Activated CD8-positive, alpha-beta T cell treated with anti-CD3 and anti-CD28 coated beads, Interleukin-2, amount 10 ng/mL, durations not matched to agents 7 days and 5 days (primary cell): ENCODE measurements around the gene SH3RF3. TPM values are rescaled to one million over a fixed set of nuclear protein-coding genes. Genes with fewer than 3 reads are reported as not detected.
A peak's percentile ranks its signal among the peaks of the same experiment; 100 is the strongest.

Experiments used
- ATAC-seq: fragments of 150-1000 bp; cut with Tn5 transposase; one replicate; pipeline ENCODE4 v1.10.0; 2021; ENCODE audit warnings: moderate library complexity
- CTCF ChIA-PET: fragments of 350-600 bp; sonication (Branson Sonifier 250); formaldehyde crosslinking; loops from one replicate; lab custom pipeline; 2021; ENCODE audit warnings: antibody characterized with exemption; lab: Charles Lee
- POLR2A ChIA-PET: fragments of 350-600 bp; sonication (Branson Sonifier 250); formaldehyde crosslinking; loops from one replicate; lab custom pipeline; 2021; ENCODE audit warnings: antibody characterized with exemption; lab: Charles Lee
- DNase-seq: peaks from one replicate; pipeline ENCODE4 v3.0.0-alpha.2; 2020
- H3K27ac Mint-ChIP-seq: one replicate; pipeline ENCODE4 v1.8.0; 2021; ENCODE audit warnings: mild to moderate bottlenecking, mixed read lengths
- H3K27me3 Mint-ChIP-seq: one replicate; pipeline ENCODE4 v1.8.0; 2021; ENCODE audit warnings: low read depth, mixed read lengths
- H3K36me3 Mint-ChIP-seq: one replicate; pipeline ENCODE4 v1.8.0; 2021; ENCODE audit warnings: low read depth, mixed read lengths
- H3K4me1 Mint-ChIP-seq: one replicate; pipeline ENCODE4 v1.8.0; 2021; ENCODE audit warnings: low read depth, mixed read lengths
- H3K4me3 Mint-ChIP-seq: one replicate; pipeline ENCODE4 v1.8.0; 2021; ENCODE audit warnings: mild to moderate bottlenecking, mixed read lengths
- H3K9me3 Mint-ChIP-seq: one replicate; pipeline ENCODE4 v1.8.0; 2022; ENCODE audit warnings: mixed read lengths; ENCODE audit not compliant: insufficient read depth
- total RNA-seq, 2 experiments: library from RNA; stranded (reverse); gene quantifications; one replicate each; pipeline ENCODE4 v1.2.3, GENCODE V29; 2021

SH3RF3 gene
- total RNA-seq, 2 experiments from 2014 or later: 0.10 TPM; not detected in 1

DNA sequence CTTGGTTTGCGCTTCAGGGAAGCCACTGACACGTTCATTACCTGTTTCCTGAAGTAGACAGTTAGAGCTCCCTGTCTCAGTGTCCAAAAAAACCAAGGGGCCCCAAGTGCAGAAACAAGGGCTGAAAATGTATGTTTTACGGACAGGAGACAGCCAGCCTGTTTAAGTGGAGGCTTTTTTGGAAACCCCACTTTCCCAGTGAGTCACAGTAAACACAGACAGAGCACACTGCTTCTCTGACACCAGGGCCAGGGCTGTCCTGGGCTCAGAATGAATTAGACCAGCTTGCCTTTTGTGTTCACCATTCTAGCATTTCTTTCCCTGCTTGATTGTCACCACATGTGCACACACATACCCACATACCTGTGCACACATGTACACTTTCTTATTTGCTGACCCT lies 128.6 kb downstream of the SH3RF3 start:
- H3K4me3 Mint-ChIP-seq: no peak overlapping the region
- no peak for ATAC-seq
- no peak for DNase-seq
- ChIA-PET POLR2A (no interaction called here), CTCF (no interaction called here)
- H3K4me1 Mint-ChIP-seq: no peaks in the 10 kb centered on the region
- peaks cover 2% of the 10 kb centered on the region for H3K27me3 Mint-ChIP-seq
- no peaks in the 10 kb centered on the region for H3K36me3 Mint-ChIP-seq
- H3K9me3 Mint-ChIP-seq: no peaks in the 10 kb centered on the region
- no peak overlapping the region for H3K27ac Mint-ChIP-seq

DNA sequence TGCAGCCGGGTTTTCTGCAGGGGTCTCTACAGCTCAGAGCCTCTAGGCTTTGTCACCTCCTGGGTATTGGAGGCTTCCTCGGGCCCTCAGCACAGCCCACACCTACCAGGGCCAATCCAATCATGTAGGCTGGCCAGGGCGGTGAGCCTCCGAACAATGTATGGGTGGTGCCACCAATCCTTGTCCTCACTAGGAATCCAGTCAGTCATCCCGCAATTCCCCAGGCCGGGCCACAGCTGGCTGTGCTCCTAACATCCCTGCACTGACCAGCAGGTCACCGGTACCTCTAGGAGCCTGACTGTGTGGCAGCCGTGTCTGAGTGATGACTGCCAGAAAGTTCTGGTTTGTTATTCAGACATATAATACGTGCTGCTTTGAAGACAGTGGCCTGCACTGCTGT lies 129.4 kb downstream of the SH3RF3 start:
- Mint-ChIP-seq H3K4me3 (no peak overlapping the region), H3K4me1 (no peaks in the 10 kb centered on the region), H3K9me3 (no peaks in the 10 kb centered on the region), H3K27ac (no peak overlapping the region), H3K27me3 (peaks cover 2% of the 10 kb centered on the region), H3K36me3 (no peaks in the 10 kb centered on the region)
- ATAC-seq (no peak), DNase-seq (no peak)
- ChIA-PET POLR2A (no interaction called here), CTCF (no interaction called here)

DNA sequence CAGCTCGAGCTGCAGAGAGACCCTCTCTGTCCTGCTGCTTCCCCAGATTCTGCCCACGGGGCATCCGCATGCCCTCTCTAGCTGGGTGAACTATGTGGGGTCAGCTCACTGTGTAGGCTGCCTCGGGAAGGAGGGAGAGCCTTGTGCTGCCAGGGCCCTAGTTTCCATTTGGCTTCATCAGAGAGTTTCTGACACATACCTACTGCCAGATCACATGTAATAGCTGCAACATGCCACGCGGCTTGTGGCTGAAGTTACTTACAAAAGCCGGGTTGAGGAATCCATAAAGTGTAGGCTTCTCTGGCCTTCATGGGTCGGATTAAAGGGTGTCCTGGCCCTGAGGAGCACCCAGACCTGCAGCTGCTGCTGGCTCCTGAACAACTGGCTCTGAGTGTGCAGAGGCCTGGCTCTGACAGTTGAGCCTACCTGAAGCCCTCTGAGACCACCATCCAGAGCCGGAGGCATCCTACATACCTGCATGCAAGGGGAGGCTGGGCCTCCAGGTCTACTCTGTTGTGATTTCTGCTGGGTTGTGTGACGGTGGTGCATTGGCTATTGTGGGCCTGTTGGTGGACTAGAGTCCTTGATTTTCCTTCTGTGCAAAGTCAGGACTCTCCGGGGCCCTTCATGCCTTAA lies 130.0 kb downstream of the SH3RF3 start:
- H3K4me3 Mint-ChIP-seq: no peak overlapping the region
- POLR2A ChIA-PET: no interaction called here
- H3K4me1 Mint-ChIP-seq: no peaks in the 10 kb centered on the region
- H3K27ac Mint-ChIP-seq: no peak overlapping the region
- ATAC-seq (no peak), DNase-seq (no peak)
- H3K9me3 Mint-ChIP-seq: no peaks in the 10 kb centered on the region
- CTCF ChIA-PET: no interaction called here
- H3K36me3 Mint-ChIP-seq: no peaks in the 10 kb centered on the region
- H3K27me3 Mint-ChIP-seq: peaks cover 2% of the 10 kb centered on the region

DNA sequence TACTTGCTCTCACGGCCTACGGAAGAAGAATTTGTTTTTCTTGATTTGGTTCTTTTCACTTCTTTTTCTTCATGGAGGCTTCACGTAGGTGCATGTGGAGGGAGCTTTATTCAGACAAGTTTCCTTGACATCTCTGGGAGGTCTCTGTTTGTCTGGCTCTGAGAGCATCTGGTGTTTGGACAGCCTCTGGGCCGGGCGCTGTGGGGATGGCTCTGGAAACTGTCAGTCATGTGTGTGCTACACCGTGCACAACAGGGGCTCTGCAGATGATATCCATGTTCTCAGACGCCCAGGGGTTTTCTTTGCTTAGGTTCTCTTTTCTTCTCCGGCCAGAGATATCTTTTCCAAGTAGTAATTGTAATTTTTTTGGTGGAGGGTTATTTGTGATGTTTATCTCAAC lies 130.7 kb downstream of the SH3RF3 start:
- H3K27ac Mint-ChIP-seq: no peak overlapping the region
- H3K36me3 Mint-ChIP-seq: no peaks in the 10 kb centered on the region
- no peak overlapping the region for H3K4me3 Mint-ChIP-seq
- ChIA-PET POLR2A (no interaction called here), CTCF (no interaction called here)
- DNase-seq: no peak
- no peaks in the 10 kb centered on the region for H3K9me3 Mint-ChIP-seq
- H3K4me1 Mint-ChIP-seq: no peaks in the 10 kb centered on the region
- no peak for ATAC-seq
- H3K27me3 Mint-ChIP-seq: peaks cover 2% of the 10 kb centered on the region

DNA sequence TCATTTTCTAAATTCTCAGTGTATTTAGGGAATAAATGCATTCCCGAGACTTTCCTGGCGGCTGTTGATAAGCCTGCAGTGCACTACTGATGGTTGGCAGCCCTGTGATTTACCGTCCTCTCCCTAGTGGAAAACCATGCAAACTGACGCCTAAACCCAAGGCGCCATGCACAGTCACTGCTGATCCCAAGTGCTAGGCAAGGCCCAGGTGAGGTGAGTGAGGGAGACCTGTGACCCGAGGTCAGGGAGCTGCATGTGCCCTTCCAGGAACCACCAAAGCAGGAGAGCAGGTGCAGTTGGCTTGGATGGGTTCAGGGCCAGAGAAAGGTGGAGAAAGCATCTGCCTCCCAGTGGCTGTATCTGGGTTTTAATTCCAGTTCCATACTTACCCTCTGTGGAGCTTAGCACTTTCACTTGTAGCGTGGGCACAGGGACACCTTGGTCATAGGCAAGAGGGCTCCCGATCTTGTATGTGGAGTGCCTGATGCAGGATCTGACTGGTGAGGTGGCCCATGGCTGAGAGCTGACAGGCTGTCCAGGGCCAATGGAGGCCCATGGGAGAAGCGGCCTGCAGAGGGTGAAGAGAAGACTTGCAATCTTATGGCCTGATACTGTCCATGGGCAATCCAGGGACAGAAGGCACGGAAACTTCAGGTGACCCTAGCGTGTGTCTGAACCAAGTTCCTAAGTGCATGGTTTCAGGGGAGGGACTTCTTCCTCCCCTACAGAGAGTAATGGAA lies 131.3 kb downstream of the SH3RF3 start:
- Mint-ChIP-seq H3K27me3 (no peaks in the 10 kb centered on the region), H3K9me3 (no peaks in the 10 kb centered on the region), H3K4me3 (no peak overlapping the region), H3K27ac (no peak overlapping the region), H3K36me3 (no peaks in the 10 kb centered on the region), H3K4me1 (no peaks in the 10 kb centered on the region)
- ChIA-PET CTCF (no interaction called here), POLR2A (interaction anchor here (0.6 kb wide), 1 partner anchor 29 kb away, joined by 4 read pairs; no protein-coding TSS in a partner anchor)
- ATAC-seq: no peak
- no peak for DNase-seq

DNA sequence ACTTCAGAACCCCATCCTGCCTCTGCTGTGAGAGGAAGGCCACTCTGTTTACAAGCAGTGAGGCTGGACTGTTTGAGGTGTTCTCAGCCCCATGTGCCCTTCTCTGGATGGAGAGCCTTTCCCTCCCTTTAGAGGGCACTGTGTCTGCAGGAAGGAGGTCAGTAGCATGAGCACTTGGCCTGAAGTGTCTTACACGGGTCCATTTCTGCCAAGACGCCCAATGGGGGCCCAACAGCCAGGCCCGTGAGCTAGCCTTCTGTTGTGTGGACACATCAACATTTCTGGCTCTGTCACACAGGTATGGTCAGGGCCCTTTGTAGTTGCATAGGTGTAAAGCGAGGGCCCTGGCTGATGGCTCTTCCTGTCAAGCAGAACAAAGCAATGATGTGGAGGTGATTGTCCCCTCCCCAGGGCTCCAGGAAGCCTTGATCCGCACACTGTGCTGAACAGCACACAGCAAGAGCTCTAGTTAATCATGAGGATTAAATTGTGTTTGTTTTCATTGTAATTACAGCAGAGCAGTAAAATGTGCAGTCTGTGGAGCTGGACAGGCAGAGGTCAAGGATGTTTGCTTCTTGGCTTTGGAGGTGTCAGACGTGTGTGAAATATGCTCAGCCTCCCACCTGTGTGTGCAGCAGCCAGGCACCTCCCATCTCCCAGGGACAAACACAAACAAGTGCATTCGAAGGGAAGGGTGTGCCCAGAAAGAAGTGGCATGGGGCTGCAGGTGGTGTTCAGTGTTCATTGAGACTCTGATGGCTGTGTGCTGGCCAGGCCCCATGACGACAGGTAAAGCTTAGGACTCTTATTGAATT lies 132.1 kb downstream of the SH3RF3 start:
- no peaks in the 10 kb centered on the region for H3K4me1 Mint-ChIP-seq
- H3K4me3 Mint-ChIP-seq: no peak overlapping the region
- H3K27me3 Mint-ChIP-seq: no peaks in the 10 kb centered on the region
- no peak overlapping the region for H3K27ac Mint-ChIP-seq
- H3K36me3 Mint-ChIP-seq: no peaks in the 10 kb centered on the region
- no peaks in the 10 kb centered on the region for H3K9me3 Mint-ChIP-seq
- ATAC-seq: no peak
- DNase-seq: peak; percentile 25
- ChIA-PET CTCF (no interaction called here), POLR2A (interaction anchor here (0.6 kb wide), 1 partner anchor 28 kb away, joined by 4 read pairs; no protein-coding TSS in a partner anchor)

DNA sequence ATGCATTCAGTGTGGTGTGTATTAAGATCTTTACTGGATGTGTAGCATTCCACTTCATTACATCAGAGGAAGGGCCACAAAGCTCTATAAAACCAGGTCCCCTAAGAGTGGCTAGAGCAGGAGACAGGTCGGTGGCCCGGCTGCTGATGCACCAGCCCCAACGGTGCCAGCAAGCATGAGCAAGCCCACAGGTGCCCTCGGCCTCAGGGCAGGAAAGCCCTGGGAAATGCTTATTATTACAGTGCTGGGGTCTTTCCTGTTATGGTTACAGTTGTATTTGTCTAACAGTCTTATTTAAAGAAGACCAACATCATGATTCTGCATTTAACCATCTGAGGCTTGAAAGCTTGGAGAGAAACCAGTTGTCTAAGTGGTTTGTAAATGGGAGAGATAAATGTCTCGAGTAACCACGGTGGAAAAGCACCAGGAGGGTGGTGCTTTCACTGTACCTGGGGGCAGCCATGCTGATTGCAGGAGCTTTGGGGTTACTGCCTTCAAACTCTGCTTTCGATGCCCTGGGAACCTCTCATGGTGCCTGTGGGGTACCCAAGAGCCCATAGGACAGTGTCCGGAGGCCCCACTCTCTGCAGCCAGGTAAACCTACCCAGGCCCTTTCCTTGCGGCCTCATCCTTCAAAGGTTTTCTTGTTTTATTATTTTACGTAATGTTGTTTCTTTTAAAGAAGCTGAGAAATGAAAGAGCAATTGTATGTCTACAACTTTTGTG lies 133.1 kb downstream of the SH3RF3 start:
- H3K9me3 Mint-ChIP-seq: no peaks in the 10 kb centered on the region
- H3K27me3 Mint-ChIP-seq: no peaks in the 10 kb centered on the region
- ChIA-PET POLR2A (no interaction called here), CTCF (no interaction called here)
- no peak for ATAC-seq
- H3K27ac Mint-ChIP-seq: no peak overlapping the region
- no peaks in the 10 kb centered on the region for H3K36me3 Mint-ChIP-seq
- no peaks in the 10 kb centered on the region for H3K4me1 Mint-ChIP-seq
- no peak for DNase-seq
- no peak overlapping the region for H3K4me3 Mint-ChIP-seq

DNA sequence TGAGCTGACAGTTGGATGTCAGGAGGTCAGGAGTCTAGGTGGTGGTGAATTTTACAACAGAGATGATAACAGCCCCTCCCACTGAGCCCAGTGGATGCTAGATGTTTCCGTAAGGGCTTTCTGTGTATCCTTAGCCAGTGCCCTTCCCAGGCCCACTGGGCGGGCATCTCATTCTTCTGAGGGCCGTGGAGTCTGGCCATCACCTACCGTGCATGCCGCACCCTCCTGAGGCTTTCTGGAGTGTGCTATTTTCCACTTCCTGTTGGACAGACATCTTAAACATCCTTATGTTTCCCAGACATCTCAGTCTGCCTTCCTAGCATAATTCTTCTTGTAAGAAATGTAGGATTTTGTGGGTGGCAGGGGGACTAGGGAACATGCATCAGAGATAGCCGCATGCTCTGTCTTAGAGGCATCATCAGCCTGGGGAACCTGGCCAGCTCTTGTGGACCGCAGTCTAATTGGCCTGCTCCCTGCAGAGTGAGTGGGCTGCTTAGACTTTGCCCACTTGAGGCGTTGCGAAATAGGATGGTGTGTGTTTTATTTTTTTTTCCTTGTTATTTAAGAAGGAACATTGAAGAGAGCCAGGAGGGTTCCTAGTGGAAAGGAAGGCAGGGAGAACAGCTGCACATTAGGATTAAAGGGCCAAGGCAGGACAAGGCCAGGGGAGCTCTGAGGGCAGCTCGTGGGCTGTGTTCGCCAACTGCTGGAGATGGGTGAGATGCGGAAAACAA lies 135.8 kb downstream of the SH3RF3 start:
- ATAC-seq (no peak), DNase-seq (no peak)
- no peaks in the 10 kb centered on the region for H3K36me3 Mint-ChIP-seq
- CTCF ChIA-PET: no interaction called here
- POLR2A ChIA-PET: no interaction called here
- H3K4me3 Mint-ChIP-seq: no peak overlapping the region
- H3K9me3 Mint-ChIP-seq: no peaks in the 10 kb centered on the region
- H3K4me1 Mint-ChIP-seq: no peaks in the 10 kb centered on the region
- no peak overlapping the region for H3K27ac Mint-ChIP-seq
- no peaks in the 10 kb centered on the region for H3K27me3 Mint-ChIP-seq

DNA sequence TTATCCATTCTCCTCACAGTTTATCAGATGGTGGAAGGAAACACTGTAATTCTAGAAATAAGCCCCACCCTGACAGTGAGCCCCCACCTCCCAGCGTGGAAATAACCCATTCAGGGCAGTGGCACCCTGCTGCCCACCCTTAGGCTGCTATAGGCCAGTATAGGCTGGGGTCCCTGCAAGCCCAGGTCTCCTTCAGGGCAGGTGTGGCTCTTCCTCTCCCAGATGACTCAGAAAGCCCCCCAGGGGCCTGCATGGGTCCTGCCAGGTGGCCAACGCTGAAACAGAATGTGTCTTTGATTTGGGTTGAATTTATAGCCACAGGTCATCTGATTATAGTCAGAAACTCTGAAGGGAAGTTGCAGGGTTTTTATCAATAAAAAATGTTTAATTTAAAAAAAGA lies 136.4 kb downstream of the SH3RF3 start:
- H3K36me3 Mint-ChIP-seq: no peaks in the 10 kb centered on the region
- DNase-seq (no peak), ATAC-seq (no peak)
- POLR2A ChIA-PET: no interaction called here
- H3K27ac Mint-ChIP-seq: no peak overlapping the region
- H3K9me3 Mint-ChIP-seq: no peaks in the 10 kb centered on the region
- H3K27me3 Mint-ChIP-seq: no peaks in the 10 kb centered on the region
- no peak overlapping the region for H3K4me3 Mint-ChIP-seq
- no peaks in the 10 kb centered on the region for H3K4me1 Mint-ChIP-seq
- CTCF ChIA-PET: no interaction called here

DNA sequence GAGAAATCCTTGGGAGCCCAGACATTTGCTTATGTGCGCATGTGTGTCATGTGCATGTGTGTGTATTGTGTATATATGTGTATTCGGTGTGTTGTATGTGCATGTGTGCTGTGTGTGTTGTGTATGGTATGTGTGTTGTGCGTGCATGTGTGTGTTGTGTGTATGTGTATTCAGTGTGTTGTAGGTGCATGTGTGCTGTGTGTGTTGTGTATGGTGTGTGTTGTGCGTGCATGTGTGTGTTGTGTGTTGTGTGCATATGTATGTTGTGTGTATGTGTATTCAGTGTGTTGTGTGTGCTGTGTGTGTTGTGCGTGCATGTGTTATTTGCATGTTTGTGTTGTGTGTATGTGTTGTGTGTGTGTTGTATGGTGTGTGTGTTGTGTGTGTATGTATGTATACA lies 136.9 kb downstream of the SH3RF3 start:
- POLR2A ChIA-PET: no interaction called here
- no peaks in the 10 kb centered on the region for H3K4me1 Mint-ChIP-seq
- no peak for DNase-seq
- H3K27ac Mint-ChIP-seq: no peak overlapping the region
- H3K27me3 Mint-ChIP-seq: no peaks in the 10 kb centered on the region
- no peaks in the 10 kb centered on the region for H3K36me3 Mint-ChIP-seq
- no peak overlapping the region for H3K4me3 Mint-ChIP-seq
- no peaks in the 10 kb centered on the region for H3K9me3 Mint-ChIP-seq
- CTCF ChIA-PET: no interaction called here
- ATAC-seq: no peak

DNA sequence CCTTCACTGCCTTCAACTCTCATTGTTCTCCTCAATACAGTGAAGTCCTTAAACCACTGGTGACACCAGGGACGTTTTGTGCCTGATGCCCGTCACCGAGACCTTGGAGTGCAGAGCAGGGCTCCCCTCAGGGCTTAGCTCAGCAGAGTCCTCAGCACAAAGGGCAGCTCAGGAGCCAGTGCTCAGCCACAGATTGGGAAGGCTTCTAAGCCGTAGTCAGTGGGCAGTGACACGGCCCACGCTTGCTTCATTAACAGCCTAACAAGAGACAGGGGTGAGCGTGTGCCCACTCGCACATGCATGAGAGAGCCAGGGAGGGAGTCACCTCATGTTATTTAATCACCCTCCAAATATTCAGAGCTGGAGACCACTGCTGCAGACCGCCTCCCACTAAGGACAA lies 137.5 kb downstream of the SH3RF3 start:
- H3K36me3 Mint-ChIP-seq: no peaks in the 10 kb centered on the region
- ATAC-seq (no peak), DNase-seq (no peak)
- H3K9me3 Mint-ChIP-seq: no peaks in the 10 kb centered on the region
- ChIA-PET POLR2A (no interaction called here), CTCF (no interaction called here)
- no peaks in the 10 kb centered on the region for H3K27me3 Mint-ChIP-seq
- H3K4me1 Mint-ChIP-seq: no peaks in the 10 kb centered on the region
- no peak overlapping the region for H3K27ac Mint-ChIP-seq
- no peak overlapping the region for H3K4me3 Mint-ChIP-seq
